Activated T-cell treated with anti-CD3 and anti-CD28 coated beads, Interleukin-2, amount 50 U/mL, for 72 hours (primary cell): ENCODE data around the gene IP6K3. TPM values are rescaled to one million over a fixed set of nuclear protein-coding genes. Genes with fewer than 3 reads are reported as not detected.

ENCODE experiments used
- ATAC-seq, 2 donors: fragments of 150-1000 bp; cut with Tn5 transposase; replicated peaks in 1 of 2; 2 replicates each; pipeline ENCODE4 v1.10.0; 2021; ENCODE audit warnings: moderate library complexity in 2 of 2, mild to moderate bottlenecking in 1 of 2
- DNase-seq, 2 donors: peaks; one replicate each; pipeline ENCODE4 v3.0.0; 2021 to 2022; ENCODE audit warnings: mixed read lengths in 1 of 2
- H3K27ac Mint-ChIP-seq: one replicate; pipeline ENCODE4 v1.8.0; 2022; ENCODE audit warnings: mild to moderate bottlenecking, moderate library complexity, mixed read lengths
- H3K27me3 Mint-ChIP-seq: one replicate; pipeline ENCODE4 v1.8.0; 2022; ENCODE audit warnings: low read depth, mixed read lengths
- H3K36me3 Mint-ChIP-seq, 2 donors: one replicate each; pipeline ENCODE4 v1.8.0; 2022; ENCODE audit warnings: mixed read lengths in 2 of 2, mild to moderate bottlenecking in 1 of 2; ENCODE audit not compliant: insufficient read depth in 2 of 2
- H3K4me1 Mint-ChIP-seq: one replicate; pipeline ENCODE4 v1.8.0; 2022; ENCODE audit warnings: low read depth, mixed read lengths
- H3K4me3 Mint-ChIP-seq, 2 donors: one replicate each; pipeline ENCODE4 v1.8.0; 2022; ENCODE audit warnings: mild to moderate bottlenecking in 2 of 2, mixed read lengths in 2 of 2, moderate library complexity in 2 of 2
- H3K9me3 Mint-ChIP-seq, 2 donors: one replicate each; pipeline ENCODE4 v1.8.0; 2022; ENCODE audit warnings: mixed read lengths in 2 of 2
- total RNA-seq, 2 donors: library from RNA; stranded (reverse); gene quantifications; one replicate each; pipeline ENCODE4 v1.2.3, GENCODE V29; 2022

The IP6K3 gene
- total RNA-seq, 2 donors from 2014 or later: not detected

DNA sequence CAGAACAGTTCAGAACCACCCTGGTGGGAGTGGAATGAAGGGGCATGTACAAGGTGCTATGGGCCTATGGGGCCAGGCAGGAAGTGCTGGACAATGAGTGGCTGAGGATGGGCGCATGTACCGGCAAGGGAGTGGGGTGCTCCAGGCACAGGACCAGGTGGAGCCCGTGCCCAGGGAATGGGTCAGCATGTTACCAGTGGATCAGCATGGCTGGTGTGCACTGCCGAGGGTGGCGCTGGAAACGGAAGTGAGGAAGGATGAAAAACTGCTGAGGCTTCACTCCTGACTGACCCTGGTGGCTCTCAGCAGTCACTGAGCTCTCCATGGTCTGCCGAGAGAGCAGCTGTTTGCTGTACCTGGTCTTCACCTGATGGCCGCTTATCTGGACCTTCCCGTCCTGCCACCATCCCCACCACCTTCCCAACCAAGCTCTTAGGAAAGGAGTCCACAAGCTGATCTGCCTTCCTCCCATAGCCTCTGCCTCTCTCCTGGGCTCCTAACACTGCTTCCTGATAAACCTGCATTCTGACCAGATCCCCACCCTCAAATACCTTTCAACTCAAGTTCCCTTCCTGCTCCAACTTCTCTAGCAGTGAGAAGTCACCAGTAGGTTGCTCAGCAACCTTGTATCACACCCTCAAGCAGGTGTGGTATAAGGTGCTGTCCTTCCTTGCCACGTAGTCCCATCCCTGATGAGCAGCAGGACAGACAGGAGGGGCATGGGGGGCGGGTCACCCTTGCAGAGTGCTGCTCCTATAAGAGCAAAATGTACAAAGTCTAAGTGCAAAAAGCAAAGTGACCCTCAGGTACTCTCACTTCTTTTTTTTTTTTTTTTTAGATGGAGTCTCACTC lies 42.3 kb downstream of the IP6K3 start:
- H3K4me1 Mint-ChIP-seq: peaks cover 38% of the 10 kb centered on the region
- ATAC-seq (no peak), DNase-seq (no peak)
- H3K27me3 Mint-ChIP-seq: no peaks in the 10 kb centered on the region
- no peak overlapping the region for H3K27ac Mint-ChIP-seq
- H3K4me3 Mint-ChIP-seq: no peak overlapping the region
- no peaks in the 10 kb centered on the region for H3K9me3 Mint-ChIP-seq
- H3K36me3 Mint-ChIP-seq: peaks cover 4 to 9% of the 10 kb centered on the region in 2 donors

DNA sequence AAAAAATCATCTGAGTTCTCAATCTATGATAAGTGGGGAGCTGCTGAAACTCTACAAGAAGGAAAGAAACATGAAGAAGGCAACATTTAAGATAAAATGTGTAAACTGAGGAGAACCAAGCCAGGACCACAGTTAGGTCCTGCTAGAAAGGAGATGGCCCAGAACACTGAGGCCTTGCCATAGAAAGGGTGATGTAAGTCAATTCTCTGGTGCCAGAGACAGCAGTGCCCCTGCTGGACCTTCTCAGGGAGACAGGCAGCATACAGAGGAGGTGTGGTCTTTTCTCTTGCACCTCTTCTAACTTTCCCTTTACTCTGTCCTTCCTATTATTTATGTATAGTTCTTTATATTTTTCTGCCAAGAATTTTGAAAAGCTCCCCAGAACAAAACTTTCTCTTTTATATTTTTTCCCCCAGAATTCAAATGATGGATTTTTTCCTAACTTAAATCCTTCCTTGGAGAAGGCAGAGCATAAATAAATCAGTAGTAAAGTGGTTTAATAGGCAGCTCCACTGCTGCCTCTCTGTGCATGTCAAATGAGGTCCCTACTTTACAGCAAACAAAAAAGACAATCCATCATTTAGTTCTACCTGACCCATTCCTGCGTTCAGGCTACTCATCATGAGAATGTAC lies 44.2 kb downstream of the IP6K3 start:
- H3K36me3 Mint-ChIP-seq: peaks cover 2 to 4% of the 10 kb centered on the region in 2 donors
- peak; percentile 48 to 82 for ATAC-seq
- H3K4me1 Mint-ChIP-seq: peaks cover 36% of the 10 kb centered on the region
- peak overlapping the region; percentile 7 for H3K27ac Mint-ChIP-seq
- no peak overlapping the region for H3K4me3 Mint-ChIP-seq
- no peaks in the 10 kb centered on the region for H3K9me3 Mint-ChIP-seq
- H3K27me3 Mint-ChIP-seq: no peaks in the 10 kb centered on the region
- peak; percentile 28 to 62 for DNase-seq

- H3K4me3 Mint-ChIP-seq: peak overlapping the region; percentile 29 to 82
- H3K9me3 Mint-ChIP-seq: no peaks in the 10 kb centered on the region
- H3K4me1 Mint-ChIP-seq: peaks cover 53% of the 10 kb centered on the region
- peak overlapping the region; percentile 96 for H3K27ac Mint-ChIP-seq
- ATAC-seq: peak; percentile 76 to 84
- DNase-seq: peak; percentile 76 to 81
- H3K36me3 Mint-ChIP-seq: peaks cover 2 to 6% of the 10 kb centered on the region in 2 donors
- H3K27me3 Mint-ChIP-seq: no peaks in the 10 kb centered on the region
Measured at GRCh38 chr6:33700391-33701050, 46.2 kb downstream of the IP6K3 start.

- peak overlapping the region; percentile 96 for H3K27ac Mint-ChIP-seq
Measured at GRCh38 chr6:33699739-33700138, 47.0 kb downstream of the IP6K3 start.

DNA sequence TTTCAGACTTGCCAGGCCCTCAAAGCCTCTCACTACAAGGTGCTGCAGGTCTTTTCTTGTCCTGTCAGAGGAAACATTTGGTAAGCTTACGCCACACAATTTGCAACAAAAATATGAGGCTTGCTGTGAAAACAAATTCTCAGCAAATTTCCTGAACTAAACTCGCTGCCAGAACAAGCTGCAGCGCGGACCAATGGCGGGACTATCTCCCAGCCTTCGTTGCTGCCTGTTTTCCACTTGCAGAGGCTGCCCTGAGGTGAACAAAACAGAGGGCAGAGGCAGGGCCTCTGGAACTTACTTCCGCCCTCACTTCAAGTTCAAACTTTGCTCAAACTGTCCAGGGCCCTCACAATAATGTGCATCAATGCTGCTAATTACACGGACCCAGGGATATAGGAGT lies 47.6 kb downstream of the IP6K3 start:
- no peak for ATAC-seq
- Mint-ChIP-seq H3K27me3 (no peaks in the 10 kb centered on the region), H3K9me3 (no peaks in the 10 kb centered on the region), H3K4me3 (peak overlapping the region in 1 of 2 donors; percentile 57), H3K36me3 (peaks cover 3 to 4% of the 10 kb centered on the region in 2 donors), H3K27ac (peak overlapping the region; percentile 96), H3K4me1 (peaks cover 67% of the 10 kb centered on the region)
- DNase-seq: no peak

More at GRCh38 chr6:33699739-33700138, 47.0 kb downstream of the IP6K3 start:
- ATAC-seq (peak; percentile 28 to 48), DNase-seq (no peak)
- H3K4me3 Mint-ChIP-seq: peak overlapping the region in 1 of 2 donors; percentile 82
- H3K4me1 Mint-ChIP-seq: peaks cover 61% of the 10 kb centered on the region
- H3K27me3 Mint-ChIP-seq: no peaks in the 10 kb centered on the region
- peaks cover 3 to 6% of the 10 kb centered on the region in 2 donors for H3K36me3 Mint-ChIP-seq
- no peaks in the 10 kb centered on the region for H3K9me3 Mint-ChIP-seq

- no peak overlapping the region for H3K4me3 Mint-ChIP-seq
- DNase-seq (no peak), ATAC-seq (no peak)
- peaks cover 74% of the 10 kb centered on the region for H3K4me1 Mint-ChIP-seq
- no peak overlapping the region for H3K27ac Mint-ChIP-seq
- H3K36me3 Mint-ChIP-seq: peaks cover 2 to 6% of the 10 kb centered on the region in 2 donors
- no peaks in the 10 kb centered on the region for H3K9me3 Mint-ChIP-seq
- H3K27me3 Mint-ChIP-seq: no peaks in the 10 kb centered on the region
Measured at GRCh38 chr6:33698494-33698893, 48.2 kb downstream of the IP6K3 start.

- ATAC-seq (no peak), DNase-seq (no peak)
- no peak overlapping the region for H3K4me3 Mint-ChIP-seq
- no peaks in the 10 kb centered on the region for H3K9me3 Mint-ChIP-seq
- H3K4me1 Mint-ChIP-seq: peaks cover 80% of the 10 kb centered on the region
- H3K36me3 Mint-ChIP-seq: peaks cover 2 to 7% of the 10 kb centered on the region in 2 donors
- no peaks in the 10 kb centered on the region for H3K27me3 Mint-ChIP-seq
- H3K27ac Mint-ChIP-seq: peak overlapping the region; percentile 87
Measured at GRCh38 chr6:33697845-33698244, 48.9 kb downstream of the IP6K3 start.

DNA sequence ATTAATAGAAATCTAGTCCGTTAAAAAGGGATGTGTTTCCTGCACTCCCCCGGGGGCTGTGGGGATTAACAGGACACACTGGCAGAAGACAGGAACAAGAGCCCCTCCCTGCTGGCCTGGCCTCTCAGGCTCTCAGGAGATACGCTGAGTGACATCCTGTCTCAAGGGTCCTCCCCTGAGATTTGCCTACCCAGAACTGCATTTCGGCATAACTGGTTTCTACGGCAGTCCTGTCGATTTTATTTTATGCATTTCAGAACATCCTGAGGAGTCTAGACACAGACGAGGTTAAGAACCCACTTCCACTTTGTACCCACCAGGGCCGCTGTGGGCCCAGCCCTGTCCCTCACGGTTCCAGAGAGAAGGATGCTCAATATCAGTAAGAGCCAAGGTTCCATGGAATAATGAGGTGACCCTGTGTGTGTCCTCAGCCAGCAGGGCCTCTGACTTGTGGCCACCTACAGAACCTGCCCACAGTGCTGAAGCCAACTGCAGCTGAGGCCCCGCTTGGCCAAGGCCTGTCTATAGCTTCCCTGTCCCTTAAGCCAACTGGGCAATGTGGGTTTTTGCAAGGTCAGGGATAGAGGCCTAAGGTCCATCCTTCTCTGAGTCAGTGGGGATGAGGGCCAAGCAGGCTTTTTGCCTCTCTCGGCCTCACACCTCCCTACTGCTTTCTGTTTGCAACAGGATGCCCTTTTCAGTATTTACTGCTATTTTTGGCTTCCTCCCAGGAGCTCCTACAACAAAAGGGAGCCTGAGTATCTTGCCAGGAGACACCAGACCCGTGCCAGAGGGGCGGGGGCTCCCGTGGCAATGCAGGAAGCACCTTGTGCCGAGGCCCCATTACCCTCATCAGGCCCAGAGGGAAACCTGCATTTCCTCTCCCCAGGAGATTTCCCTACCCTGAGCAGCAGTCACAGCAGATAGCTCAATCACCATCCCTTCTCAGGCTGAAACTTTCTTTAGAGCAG lies 49.9 kb downstream of the IP6K3 start:
- Mint-ChIP-seq H3K36me3 (peaks cover 8 to 9% of the 10 kb centered on the region in 2 donors), H3K4me1 (peaks cover 81% of the 10 kb centered on the region), H3K27ac (peak overlapping the region; percentile 87), H3K27me3 (no peaks in the 10 kb centered on the region), H3K4me3 (peak overlapping the region; percentile 36 to 70), H3K9me3 (no peaks in the 10 kb centered on the region)
- peak in 1 of 2 donors; percentile 29 for DNase-seq
- ATAC-seq: no peak

DNA sequence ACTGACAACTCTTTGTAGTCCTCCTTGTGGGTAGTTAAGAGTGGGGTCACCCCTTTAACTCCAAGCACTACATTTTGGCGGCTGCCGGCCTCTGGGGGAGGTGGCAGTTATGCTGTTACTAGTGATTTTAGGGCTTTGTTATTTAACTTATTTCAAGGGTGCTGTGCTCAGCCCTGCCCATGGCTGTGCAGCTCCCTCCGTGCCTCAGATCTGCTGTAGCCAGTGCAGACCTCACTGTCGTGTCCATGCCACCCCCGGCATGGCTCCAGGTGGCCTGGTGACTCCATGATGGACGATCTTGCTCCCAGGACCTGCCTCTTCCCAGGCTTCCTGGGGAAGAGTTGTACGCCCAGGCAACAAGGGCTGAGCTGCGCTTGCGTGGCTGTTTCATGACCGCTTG lies 50.6 kb downstream of the IP6K3 start:
- Mint-ChIP-seq H3K4me1 (peaks cover 85% of the 10 kb centered on the region), H3K36me3 (peaks cover 8 to 10% of the 10 kb centered on the region in 2 donors), H3K27me3 (no peaks in the 10 kb centered on the region), H3K27ac (peak overlapping the region; percentile 72), H3K9me3 (no peaks in the 10 kb centered on the region), H3K4me3 (peak overlapping the region; percentile 36 to 70)
- ATAC-seq (no peak), DNase-seq (no peak)

DNA sequence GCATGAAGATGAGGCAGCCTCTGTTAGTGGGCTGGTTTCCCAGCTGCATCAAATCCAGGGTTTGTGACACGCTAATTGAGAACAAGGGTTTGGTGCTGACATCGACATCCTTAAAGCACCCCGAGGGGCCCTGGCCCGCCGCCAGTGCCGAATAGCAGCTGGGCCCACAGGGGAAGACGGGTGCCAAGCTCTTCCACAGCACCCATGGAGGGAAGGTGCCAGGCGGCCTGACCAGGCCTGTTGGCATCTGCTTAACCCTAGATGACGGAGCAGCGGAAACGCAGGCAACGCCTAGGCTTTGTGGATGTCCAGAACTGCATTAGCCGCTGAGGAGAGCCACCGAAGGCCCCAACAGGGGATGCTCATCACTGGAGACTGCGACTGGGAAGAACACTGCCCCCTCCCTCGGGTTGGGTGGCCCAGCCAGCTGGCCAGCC lies 51.2 kb downstream of the IP6K3 start:
- H3K4me1 Mint-ChIP-seq: peaks cover 84% of the 10 kb centered on the region
- peak overlapping the region; percentile 96 for H3K27ac Mint-ChIP-seq
- ATAC-seq: no peak

GRCh38 chr6:33694977-33695376 lies 51.7 kb downstream of the IP6K3 start:
- DNase-seq (no peak), ATAC-seq (no peak)
- Mint-ChIP-seq H3K4me3 (peak overlapping the region; percentile 62 to 72), H3K27ac (peak overlapping the region; percentile 96), H3K36me3 (peaks cover 8 to 14% of the 10 kb centered on the region in 2 donors), H3K9me3 (no peaks in the 10 kb centered on the region), H3K27me3 (no peaks in the 10 kb centered on the region), H3K4me1 (peaks cover 79% of the 10 kb centered on the region)

More for the DNA sequence above, 51.2 kb downstream of the IP6K3 start:
- Mint-ChIP-seq H3K4me3 (no peak overlapping the region), H3K36me3 (peaks cover 8 to 14% of the 10 kb centered on the region in 2 donors), H3K27me3 (no peaks in the 10 kb centered on the region), H3K9me3 (no peaks in the 10 kb centered on the region)
- no peak for DNase-seq

DNA sequence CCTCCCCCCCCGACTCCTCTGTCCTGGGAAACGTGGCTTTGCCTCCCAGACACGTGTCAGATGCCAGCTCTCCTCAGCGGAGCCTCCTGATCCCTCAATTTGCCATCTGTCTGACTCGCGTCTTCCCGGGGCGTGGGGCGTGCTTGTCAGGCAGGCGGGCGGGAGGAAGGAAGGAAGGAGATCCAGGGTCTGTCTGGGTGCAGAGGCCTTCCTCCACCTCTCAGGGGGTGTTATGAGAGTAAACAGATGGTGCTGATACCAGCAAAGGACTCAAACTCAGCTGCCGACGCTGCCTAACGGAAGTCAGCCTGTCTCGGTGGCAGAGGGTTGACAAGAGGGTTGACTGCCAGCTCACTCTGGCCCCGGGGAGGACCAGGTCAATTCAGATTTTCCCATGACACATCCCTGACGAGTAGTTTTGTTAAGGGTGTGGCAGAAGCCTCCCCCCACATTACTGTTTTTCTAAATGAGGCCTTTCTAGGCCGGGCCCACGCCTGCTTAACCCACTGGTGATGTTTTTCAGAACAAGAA lies 52.2 kb downstream of the IP6K3 start:
- Mint-ChIP-seq H3K9me3 (no peaks in the 10 kb centered on the region), H3K27ac (peak overlapping the region; percentile 96), H3K36me3 (peaks cover 8 to 17% of the 10 kb centered on the region in 2 donors), H3K4me1 (peaks cover 74% of the 10 kb centered on the region), H3K27me3 (no peaks in the 10 kb centered on the region), H3K4me3 (peak overlapping the region; percentile 62 to 72)
- DNase-seq (peak; percentile 75 to 80), ATAC-seq (peak; percentile 78 to 79)
